Ectodermal cell (in vitro differentiated cells): ENCODE results near the gene PLPP7.

Experiments
- H3K27ac ChIP-seq: 2 replicates; pipeline ENCODE4 v1.7.0; 2013; ENCODE audit warnings: mild to moderate bottlenecking, low read depth, low read length; ENCODE audit not compliant: insufficient read depth, poor library complexity, severe bottlenecking
- H3K27me3 ChIP-seq: 2 replicates; pipeline ENCODE4 v1.7.0; 2013; ENCODE audit warnings: mild to moderate bottlenecking, low read length; ENCODE audit not compliant: insufficient read depth, control insufficient read depth, poor library complexity, severe bottlenecking
- H3K36me3 ChIP-seq: one replicate; pipeline ENCODE4 v1.7.0; 2013; ENCODE audit warnings: low read length; ENCODE audit not compliant: control insufficient read depth, insufficient read depth
- H3K4me1 ChIP-seq: one replicate; pipeline ENCODE4 v1.7.0; 2013; ENCODE audit warnings: low read length; ENCODE audit not compliant: control insufficient read depth, insufficient read depth
- H3K4me3 ChIP-seq: 2 replicates; pipeline ENCODE4 v1.7.0; 2013; ENCODE audit warnings: low read depth, low read length, control low read depth; ENCODE audit not compliant: insufficient read depth
- H3K9me3 ChIP-seq: 2 replicates; pipeline ENCODE4 v1.7.0; 2013; ENCODE audit warnings: mild to moderate bottlenecking, low read length, moderate library complexity; ENCODE audit not compliant: control insufficient read depth
- WGBS, 2 experiments: methylation state at CpG; one replicate each; pipeline ENCODE4 v1.1.7; 2013; ENCODE audit warnings: missing lambda C conversion rate in 2 of 2; 5-methylcytosine and 5-hydroxymethylcytosine counted together

Gene PLPP7

GRCh38 chr9:131292937-131293336 is 3.4 kb downstream of the PLPP7 start:
- Histone ChIP-seq H3K4me3 (no peak overlapping the region), H3K27ac (no peak overlapping the region), H3K4me1 (peaks cover 22% of the 10 kb centered on the region), H3K9me3 (no peaks in the 10 kb centered on the region), H3K36me3 (no peaks in the 10 kb centered on the region), H3K27me3 (no peaks in the 10 kb centered on the region)
- 96 to 97% methylated on average over 10 of the region's 10 CpGs for WGBS, 2 experiments

- no peaks in the 10 kb centered on the region for H3K27me3 ChIP-seq
- H3K4me3 ChIP-seq = no peak overlapping the region
- H3K36me3 ChIP-seq = no peaks in the 10 kb centered on the region
- peaks cover 8% of the 10 kb centered on the region for H3K4me1 ChIP-seq
- no peaks in the 10 kb centered on the region for H3K9me3 ChIP-seq
- H3K27ac ChIP-seq = no peak overlapping the region
- WGBS, 2 experiments = 85 to 88% methylated on average over 9 of the region's 9 CpGs
Measured at GRCh38 chr9:131296460-131296859, 6.9 kb downstream of the PLPP7 start.

GRCh38 chr9:131296906-131297500 is 7.5 kb downstream of the PLPP7 start:
- WGBS, 2 experiments = 90 to 92% methylated on average over 8 of the region's 8 CpGs
- no peak overlapping the region for H3K4me3 ChIP-seq
- H3K9me3 ChIP-seq = no peaks in the 10 kb centered on the region
- H3K36me3 ChIP-seq = no peaks in the 10 kb centered on the region
- no peaks in the 10 kb centered on the region for H3K27me3 ChIP-seq
- peaks cover 8% of the 10 kb centered on the region for H3K4me1 ChIP-seq
- H3K27ac ChIP-seq = no peak overlapping the region

- WGBS, 2 experiments = 94% methylated on average over 11 of the region's 11 CpGs
- no peaks in the 10 kb centered on the region for H3K9me3 ChIP-seq
- H3K27ac ChIP-seq = no peak overlapping the region
- no peaks in the 10 kb centered on the region for H3K27me3 ChIP-seq
- no peak overlapping the region for H3K4me3 ChIP-seq
- H3K4me1 ChIP-seq = peaks cover 8% of the 10 kb centered on the region
- H3K36me3 ChIP-seq = no peaks in the 10 kb centered on the region
Measured at GRCh38 chr9:131297903-131298302, 8.4 kb downstream of the PLPP7 start.

- Histone ChIP-seq H3K27me3 (no peaks in the 10 kb centered on the region), H3K27ac (no peak overlapping the region), H3K9me3 (no peaks in the 10 kb centered on the region), H3K4me3 (no peak overlapping the region), H3K36me3 (no peaks in the 10 kb centered on the region), H3K4me1 (peaks cover 9% of the 10 kb centered on the region)
- 81 to 82% methylated on average over 5 of the region's 5 CpGs for WGBS, 2 experiments
Measured at GRCh38 chr9:131298341-131298740, 8.8 kb downstream of the PLPP7 start.

GRCh38 chr9:131298816-131299215 is 9.3 kb downstream of the PLPP7 start:
- no peak overlapping the region for H3K4me3 ChIP-seq
- H3K4me1 ChIP-seq = peaks cover 12% of the 10 kb centered on the region
- H3K27me3 ChIP-seq = no peaks in the 10 kb centered on the region
- H3K9me3 ChIP-seq = no peaks in the 10 kb centered on the region
- H3K27ac ChIP-seq = no peak overlapping the region
- H3K36me3 ChIP-seq = no peaks in the 10 kb centered on the region
- 95% methylated on average over 12 of the region's 12 CpGs for WGBS, 2 experiments

- Histone ChIP-seq H3K4me1 (peaks cover 12% of the 10 kb centered on the region), H3K9me3 (no peaks in the 10 kb centered on the region), H3K27ac (no peak overlapping the region), H3K36me3 (no peaks in the 10 kb centered on the region), H3K27me3 (no peaks in the 10 kb centered on the region), H3K4me3 (no peak overlapping the region)
- 73 to 74% methylated on average over 22 of the region's 22 CpGs for WGBS, 2 experiments
Measured at GRCh38 chr9:131299346-131299960, 9.9 kb downstream of the PLPP7 start.

GRCh38 chr9:131299961-131300347 is 10.4 kb downstream of the PLPP7 start:
- Histone ChIP-seq H3K4me3 (no peak overlapping the region), H3K27ac (no peak overlapping the region), H3K4me1 (peaks cover 12% of the 10 kb centered on the region), H3K9me3 (no peaks in the 10 kb centered on the region), H3K36me3 (no peaks in the 10 kb centered on the region), H3K27me3 (no peaks in the 10 kb centered on the region)
- 70 to 71% methylated on average over 5 of the region's 5 CpGs for WGBS, 2 experiments

- peaks cover 12% of the 10 kb centered on the region for H3K4me1 ChIP-seq
- no peaks in the 10 kb centered on the region for H3K9me3 ChIP-seq
- H3K27ac ChIP-seq = no peak overlapping the region
- H3K4me3 ChIP-seq = no peak overlapping the region
- no peaks in the 10 kb centered on the region for H3K27me3 ChIP-seq
- H3K36me3 ChIP-seq = no peaks in the 10 kb centered on the region
Measured at GRCh38 chr9:131300444-131300843, 10.9 kb downstream of the PLPP7 start.

GRCh38 chr9:131302244-131303075 is 12.9 kb downstream of the PLPP7 start:
- no peaks in the 10 kb centered on the region for H3K36me3 ChIP-seq
- peaks cover 4% of the 10 kb centered on the region for H3K4me1 ChIP-seq
- no peaks in the 10 kb centered on the region for H3K27me3 ChIP-seq
- no peak overlapping the region for H3K4me3 ChIP-seq
- WGBS, 2 experiments = 85 to 87% methylated on average over 16 of the region's 16 CpGs
- H3K27ac ChIP-seq = no peak overlapping the region
- H3K9me3 ChIP-seq = no peaks in the 10 kb centered on the region
